GM13976 (cell line): ENCODE measurements around the gene HHATL.

Source experiments
- DNase-seq: peaks from one replicate; pipeline ENCODE4 v3.0.0; 2012; ENCODE audit warnings: low spot score
- in situ Hi-C: fragments of 300-500 bp; cut with MboI; formaldehyde crosslinking; loops from one replicate; pipeline ENCODE4 v1.12.0; 2022; ENCODE audit warnings: low sequenced_read_pairs, mixed read lengths, inconsistent platforms; ENCODE audit not compliant: unreplicated experiment
- TF ChIP-seq, protein P1 (sequence below): IDR thresholded peaks from 2 replicates; pipeline ENCODE4 v1.5.1; 2012; ENCODE audit warnings: borderline replicate concordance, mild to moderate bottlenecking; ENCODE audit not compliant: insufficient read depth; ENCODE audit errors: extremely low read depth, missing control alignments, control extremely low read depth

Gene HHATL

DNA sequence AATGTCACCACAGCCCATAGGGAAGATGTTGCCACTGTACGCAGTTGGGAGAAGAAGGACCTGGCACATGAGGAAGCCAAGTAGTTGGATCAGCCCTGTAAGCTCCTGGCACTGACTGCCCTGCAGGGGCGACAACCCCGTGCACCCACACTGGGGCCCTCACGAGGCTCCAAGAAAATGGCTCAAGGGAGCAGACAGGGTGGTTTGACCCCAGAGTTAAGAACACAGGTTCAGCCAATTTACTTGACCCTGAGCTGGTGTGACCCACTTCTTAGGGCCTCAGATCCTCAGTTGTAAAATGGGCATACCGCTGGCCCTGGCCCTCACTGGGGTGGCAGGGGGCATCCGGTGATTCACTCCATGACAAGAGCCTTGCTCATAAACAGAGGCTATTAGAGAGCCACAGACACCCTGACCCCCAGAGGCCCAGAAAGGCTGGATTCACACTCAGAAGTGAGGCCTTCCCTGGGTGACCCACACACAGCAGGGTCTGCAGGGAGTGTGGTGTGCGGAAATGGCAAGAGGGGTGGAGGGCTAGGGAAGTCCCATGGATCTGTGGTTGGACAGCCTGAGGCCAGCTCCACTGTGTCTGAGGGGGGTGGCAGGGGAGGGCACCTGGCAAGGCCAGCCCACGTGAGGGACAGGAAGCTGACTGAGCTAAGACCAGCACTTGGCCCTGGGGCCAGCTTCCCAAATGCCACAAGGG is 1.7 kb upstream of the HHATL start:
- TF ChIP-seq, protein P1, sequence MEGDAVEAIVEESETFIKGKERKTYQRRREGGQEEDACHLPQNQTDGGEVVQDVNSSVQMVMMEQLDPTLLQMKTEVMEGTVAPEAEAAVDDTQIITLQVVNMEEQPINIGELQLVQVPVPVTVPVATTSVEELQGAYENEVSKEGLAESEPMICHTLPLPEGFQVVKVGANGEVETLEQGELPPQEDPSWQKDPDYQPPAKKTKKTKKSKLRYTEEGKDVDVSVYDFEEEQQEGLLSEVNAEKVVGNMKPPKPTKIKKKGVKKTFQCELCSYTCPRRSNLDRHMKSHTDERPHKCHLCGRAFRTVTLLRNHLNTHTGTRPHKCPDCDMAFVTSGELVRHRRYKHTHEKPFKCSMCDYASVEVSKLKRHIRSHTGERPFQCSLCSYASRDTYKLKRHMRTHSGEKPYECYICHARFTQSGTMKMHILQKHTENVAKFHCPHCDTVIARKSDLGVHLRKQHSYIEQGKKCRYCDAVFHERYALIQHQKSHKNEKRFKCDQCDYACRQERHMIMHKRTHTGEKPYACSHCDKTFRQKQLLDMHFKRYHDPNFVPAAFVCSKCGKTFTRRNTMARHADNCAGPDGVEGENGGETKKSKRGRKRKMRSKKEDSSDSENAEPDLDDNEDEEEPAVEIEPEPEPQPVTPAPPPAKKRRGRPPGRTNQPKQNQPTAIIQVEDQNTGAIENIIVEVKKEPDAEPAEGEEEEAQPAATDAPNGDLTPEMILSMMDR, result no peak
- peak; percentile 24 for DNase-seq
- in situ Hi-C loops, result no loop called here

DNA sequence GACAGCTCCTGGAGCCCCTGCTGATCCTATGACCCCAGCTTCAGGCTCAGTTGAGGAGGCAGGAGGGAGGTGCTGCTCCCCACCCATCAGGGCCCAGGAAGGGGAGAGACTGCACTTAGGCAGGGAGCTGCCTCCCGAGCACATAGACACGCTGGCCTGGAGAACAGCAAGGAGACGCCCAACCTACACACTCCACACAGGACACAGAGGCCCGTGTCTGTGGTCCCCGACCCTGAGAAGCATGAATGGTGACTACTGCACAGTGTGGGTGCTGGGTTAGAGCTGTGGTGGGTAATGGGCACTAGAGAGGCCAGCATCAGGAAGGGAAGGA is 1.1 kb upstream of the HHATL start:
- TF ChIP-seq, protein P1, result no peak
- DNase-seq, result no peak
- in situ Hi-C loops, result no loop called here

DNA sequence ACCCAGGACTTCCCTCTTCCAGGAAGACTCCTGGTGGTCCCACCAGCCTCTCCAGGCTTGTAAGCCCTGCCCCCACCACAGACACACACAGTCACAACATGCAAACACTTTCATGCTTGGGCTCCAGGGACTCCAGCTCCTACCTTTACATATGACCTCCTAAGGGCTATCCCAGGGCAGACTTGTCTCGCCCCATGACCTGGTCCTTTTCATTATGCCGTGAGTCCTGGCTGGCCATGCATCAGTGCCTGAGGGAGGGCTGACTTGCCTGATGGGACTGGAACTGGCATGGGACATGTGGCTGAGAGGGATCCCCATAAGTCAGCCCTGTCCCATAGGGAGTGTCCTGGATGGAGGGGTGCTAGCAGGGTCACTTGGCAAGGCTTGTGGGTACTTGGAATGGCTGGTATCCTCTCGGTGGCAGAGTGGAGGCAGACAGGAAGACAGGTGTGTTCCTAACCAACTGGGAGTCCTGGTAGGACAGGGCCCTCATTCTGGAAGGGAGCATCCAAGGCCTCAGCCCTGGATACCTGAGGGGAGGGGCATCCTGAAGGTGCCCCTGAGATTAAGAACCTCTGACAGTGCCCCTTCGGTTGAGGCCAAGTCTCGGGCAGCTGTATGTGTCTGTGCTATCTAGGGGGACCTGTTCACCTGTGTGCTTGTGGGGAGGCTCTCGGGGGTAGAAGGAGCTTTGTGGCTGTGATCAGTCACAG is 540 bp upstream of the HHATL start:
- peak; percentile 29 for DNase-seq
- in situ Hi-C loops, result no loop called here
- TF ChIP-seq, protein P1, result no peak

DNA sequence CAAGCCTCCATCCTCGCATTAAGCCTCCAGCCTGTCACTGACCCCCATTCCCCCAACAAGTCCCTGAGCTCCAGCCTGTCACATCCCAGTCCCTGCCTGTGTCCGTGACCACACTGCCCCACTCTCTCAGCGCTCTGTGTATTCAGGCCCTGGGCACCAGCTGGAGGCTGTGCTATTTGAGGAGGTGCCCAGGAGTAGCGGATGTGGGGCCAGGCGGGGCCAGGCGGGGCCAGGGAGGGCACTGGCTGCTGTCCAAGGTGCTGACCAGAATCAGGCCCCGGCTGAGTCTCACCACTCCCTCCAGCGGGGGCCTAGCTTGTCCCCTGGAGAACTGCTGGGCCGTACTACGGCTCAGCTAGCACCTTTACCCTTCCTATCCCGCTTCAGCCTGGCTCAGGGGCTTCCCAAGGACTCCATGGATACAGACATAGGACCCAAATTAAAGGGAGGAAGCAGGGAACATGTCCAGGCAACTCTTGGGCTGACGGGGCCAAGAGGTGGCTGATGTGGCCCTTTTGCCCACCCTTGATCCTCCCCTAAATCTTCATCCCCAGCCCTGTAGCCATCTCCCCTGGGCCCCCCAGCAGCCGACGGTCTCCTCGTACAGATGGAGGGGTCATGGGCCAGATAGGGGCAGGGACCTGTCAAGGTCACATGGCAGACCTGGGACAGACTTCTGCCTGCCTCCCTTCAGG is 1.1 kb downstream of the HHATL start:
- in situ Hi-C loops, result no loop called here
- TF ChIP-seq, protein P1, result no peak
- DNase-seq, result peak; percentile 87

DNA sequence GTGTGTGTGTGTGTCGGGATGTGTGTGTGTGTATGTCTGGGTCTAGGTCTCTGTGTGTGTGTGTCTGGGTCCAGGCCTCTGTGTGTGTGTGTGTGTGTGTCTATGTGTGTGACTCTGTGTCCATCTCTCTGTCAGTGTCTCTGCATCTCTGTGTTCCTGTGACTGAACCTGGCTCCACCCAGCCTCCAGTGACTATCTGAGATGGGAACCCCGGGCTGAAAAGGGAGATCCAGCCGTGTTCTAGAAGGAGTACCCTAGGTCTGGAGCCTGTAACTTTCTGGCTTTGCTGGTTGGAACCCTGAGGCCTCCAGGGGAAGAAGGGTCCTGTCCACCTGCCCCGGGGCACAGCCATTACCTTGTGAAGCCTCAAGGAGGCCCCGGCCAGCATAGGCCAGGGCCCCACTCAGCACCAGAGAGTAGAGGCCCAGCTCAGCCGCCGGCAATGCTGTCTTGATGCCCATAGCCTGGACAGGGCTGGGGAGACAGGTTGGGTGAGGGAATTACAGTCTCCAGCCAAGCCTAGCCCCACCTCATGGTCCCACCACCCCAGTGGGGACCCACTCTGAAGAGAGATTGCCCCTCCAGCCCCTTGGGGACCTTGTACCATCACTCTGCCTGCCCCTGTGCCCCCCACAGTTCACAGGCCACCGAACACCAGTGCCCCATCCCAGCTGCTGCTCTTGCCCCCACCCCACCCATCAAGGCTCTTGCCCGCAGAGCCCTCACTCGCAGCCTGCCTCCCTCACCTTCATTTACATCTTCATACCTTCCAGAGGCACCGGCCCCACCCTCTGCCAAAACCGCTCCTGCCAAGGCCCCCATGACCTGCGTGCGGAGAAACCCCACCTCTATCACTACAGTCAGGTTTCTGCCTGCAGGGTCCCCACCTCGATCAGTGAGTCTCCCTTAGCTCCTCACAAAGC is 2.0 kb downstream of the HHATL start:
- peak; percentile 34 for DNase-seq
- TF ChIP-seq, protein P1, result no peak
- in situ Hi-C loops, result no loop called here

DNA sequence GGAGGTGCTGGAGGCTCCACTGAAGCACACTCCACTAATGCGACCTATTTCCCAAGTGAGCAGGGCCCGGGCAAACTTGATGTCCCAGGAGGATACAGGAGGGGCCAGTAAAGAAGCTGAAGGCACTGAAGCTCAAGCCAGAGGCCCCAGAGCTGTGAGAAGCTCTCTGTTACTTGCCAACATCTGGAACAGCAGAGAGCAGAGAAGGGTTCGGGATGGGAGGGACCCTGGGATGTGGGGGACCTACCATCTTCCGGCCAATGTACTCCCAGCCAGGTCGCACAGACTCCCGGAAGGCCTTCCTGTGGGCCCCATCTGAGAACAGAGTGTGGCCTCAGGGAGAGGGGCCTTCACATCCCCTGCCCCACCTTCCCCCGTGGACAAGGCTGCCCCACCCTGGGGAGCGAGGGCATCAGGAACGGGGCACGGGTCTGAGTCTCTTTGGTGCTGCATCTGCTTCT is 3.1 kb downstream of the HHATL start:
- in situ Hi-C loops, result no loop called here
- DNase-seq, result peak; percentile 29
- TF ChIP-seq, protein P1, result no peak
